ENCODE measurements around the gene CRTC1. TPM values are rescaled to one million over a fixed set of nuclear protein-coding genes. Genes with fewer than 3 reads are reported as not detected.

Gene CRTC1
- total and polyA plus RNA-seq, 2 of the 13 experiments (the other 11 are each of a cell fraction or from before 2014, with no cell fraction given), result 2.0 to 2.7 TPM

GRCh38 chr19:18713550-18714117 lies 30.2 kb downstream of the CRTC1 start (continued):
- TF ChIP-seq, protein P1, sequence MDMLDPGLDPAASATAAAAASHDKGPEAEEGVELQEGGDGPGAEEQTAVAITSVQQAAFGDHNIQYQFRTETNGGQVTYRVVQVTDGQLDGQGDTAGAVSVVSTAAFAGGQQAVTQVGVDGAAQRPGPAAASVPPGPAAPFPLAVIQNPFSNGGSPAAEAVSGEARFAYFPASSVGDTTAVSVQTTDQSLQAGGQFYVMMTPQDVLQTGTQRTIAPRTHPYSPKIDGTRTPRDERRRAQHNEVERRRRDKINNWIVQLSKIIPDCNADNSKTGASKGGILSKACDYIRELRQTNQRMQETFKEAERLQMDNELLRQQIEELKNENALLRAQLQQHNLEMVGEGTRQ (IDR thresholded peaks at IDR 0.05; ENCODE audit: low read depth, low read length), result no peak
- TF ChIP-seq, protein P1 (CRISPR knock-in tag; IDR thresholded peaks at IDR 0.05; ENCODE audit: borderline replicate concordance), result no peak
- TF ChIP-seq KAT2B (IDR thresholded peaks at IDR 0.05; ENCODE audit: borderline replicate concordance, low read depth, low read length) (no peak), NBN (conservative IDR thresholded peaks at IDR 0.05) (no peak), STAT5B (CRISPR knock-in tag; IDR thresholded peaks at IDR 0.05) (no peak), MBD4 (IDR thresholded peaks at IDR 0.05; ENCODE audit: borderline replicate concordance, low read length) (no peak), HDAC1 (CRISPR knock-in tag; IDR thresholded peaks at IDR 0.05) (peak; percentile 49; the same call in 1 of the 2 replicates), ONECUT2 (CRISPR knock-in tag; IDR thresholded peaks at IDR 0.05) (no peak), FOXP1 (IDR thresholded peaks at IDR 0.05) (no peak), FOXP1 (CRISPR knock-in tag; IDR thresholded peaks at IDR 0.05) (no peak), ZFP82 (CRISPR knock-in tag; IDR thresholded peaks at IDR 0.05; ENCODE audit: borderline replicate concordance) (no peak), ZBTB1 (CRISPR knock-in tag; IDR thresholded peaks at IDR 0.05; ENCODE audit: borderline replicate concordance) (no peak), ZNF264 (CRISPR knock-in tag; IDR thresholded peaks at IDR 0.05) (0 out of 2 replicates have a peak, but pooled peaks have one; percentile 65), ZNF101 (CRISPR knock-in tag; IDR thresholded peaks at IDR 0.05; ENCODE audit: borderline replicate concordance, low read depth) (no peak), CBX5 (CRISPR knock-in tag; IDR thresholded peaks at IDR 0.05; ENCODE audit: borderline replicate concordance) (no peak), ZNF605 (CRISPR knock-in tag; IDR thresholded peaks at IDR 0.05) (no peak), ZNF547 (CRISPR knock-in tag; IDR thresholded peaks at IDR 0.05) (no peak), NKX3-1 (CRISPR knock-in tag; IDR thresholded peaks at IDR 0.05) (no peak), RNF2 (conservative IDR thresholded peaks at IDR 0.05; ENCODE audit: low read depth) (no peak), SNRNP70 (IDR thresholded peaks at IDR 0.05; ENCODE audit: low read depth, low read length) (no peak), ZNF282 (IDR thresholded peaks at IDR 0.05; ENCODE audit: partially characterized antibody) (no peak), ZNF816 (CRISPR knock-in tag; IDR thresholded peaks at IDR 0.05; ENCODE audit: borderline replicate concordance) (no peak), ASH2L (IDR thresholded peaks at IDR 0.05; ENCODE audit: insufficient read length, low read depth, low read length) (peak; percentile 45), SSRP1 (CRISPR knock-in tag; IDR thresholded peaks at IDR 0.05) (no peak), DPF2 (CRISPR knock-in tag; IDR thresholded peaks at IDR 0.05; ENCODE audit: borderline replicate concordance, low read depth) (peak; percentile 18; the same call in 1 of the 2 replicates), ZSCAN31 (CRISPR knock-in tag; IDR thresholded peaks at IDR 0.05; ENCODE audit: low read depth) (no peak), ZNF12 (CRISPR knock-in tag; IDR thresholded peaks at IDR 0.05) (no peak), ZNF343 (CRISPR knock-in tag; IDR thresholded peaks at IDR 0.05) (no peak)
- TF ChIP-seq, protein P2, sequence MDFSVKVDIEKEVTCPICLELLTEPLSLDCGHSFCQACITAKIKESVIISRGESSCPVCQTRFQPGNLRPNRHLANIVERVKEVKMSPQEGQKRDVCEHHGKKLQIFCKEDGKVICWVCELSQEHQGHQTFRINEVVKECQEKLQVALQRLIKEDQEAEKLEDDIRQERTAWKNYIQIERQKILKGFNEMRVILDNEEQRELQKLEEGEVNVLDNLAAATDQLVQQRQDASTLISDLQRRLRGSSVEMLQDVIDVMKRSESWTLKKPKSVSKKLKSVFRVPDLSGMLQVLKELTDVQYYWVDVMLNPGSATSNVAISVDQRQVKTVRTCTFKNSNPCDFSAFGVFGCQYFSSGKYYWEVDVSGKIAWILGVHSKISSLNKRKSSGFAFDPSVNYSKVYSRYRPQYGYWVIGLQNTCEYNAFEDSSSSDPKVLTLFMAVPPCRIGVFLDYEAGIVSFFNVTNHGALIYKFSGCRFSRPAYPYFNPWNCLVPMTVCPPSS (IDR thresholded peaks at IDR 0.05), result no peak
- TF ChIP-seq, protein P3, sequence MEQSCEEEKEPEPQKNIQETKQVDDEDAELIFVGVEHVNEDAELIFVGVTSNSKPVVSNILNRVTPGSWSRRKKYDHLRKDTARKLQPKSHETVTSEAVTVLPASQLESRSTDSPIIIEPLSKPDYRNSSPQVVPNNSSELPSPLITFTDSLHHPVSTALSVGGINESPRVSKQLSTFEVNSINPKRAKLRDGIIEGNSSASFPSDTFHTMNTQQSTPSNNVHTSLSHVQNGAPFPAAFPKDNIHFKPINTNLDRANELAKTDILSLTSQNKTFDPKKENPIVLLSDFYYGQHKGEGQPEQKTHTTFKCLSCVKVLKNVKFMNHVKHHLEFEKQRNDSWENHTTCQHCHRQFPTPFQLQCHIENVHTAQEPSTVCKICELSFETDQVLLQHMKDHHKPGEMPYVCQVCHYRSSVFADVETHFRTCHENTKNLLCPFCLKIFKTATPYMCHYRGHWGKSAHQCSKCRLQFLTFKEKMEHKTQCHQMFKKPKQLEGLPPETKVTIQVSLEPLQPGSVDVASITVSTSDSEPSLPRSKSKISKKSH (CRISPR knock-in tag; IDR thresholded peaks at IDR 0.05; ENCODE audit: borderline replicate concordance), result peak; percentile 57; the same call in 1 of the 2 replicates

Data from HepG2 (cell line).